ENCODE data around the gene PGAM5.

The PGAM5 gene

GRCh38 chr12:132718644-132719043, 8.0 kb downstream of the PGAM5 start:
- DNase-seq (ENCODE audit: low read depth), result no peak
- no peak overlapping the region for H3K4me3 ChIP-seq (ENCODE audit: low read depth, low read length)

- H3K4me3 ChIP-seq (ENCODE audit: low read depth, low read length), result no peak overlapping the region
- DNase-seq (ENCODE audit: low read depth), result no peak
Measured at GRCh38 chr12:132719141-132719953, 8.7 kb downstream of the PGAM5 start.

GRCh38 chr12:132719954-132720324, 9.3 kb downstream of the PGAM5 start:
- H3K4me3 ChIP-seq (ENCODE audit: low read depth, low read length), result no peak overlapping the region
- DNase-seq (ENCODE audit: low read depth), result no peak

- DNase-seq (ENCODE audit: low read depth), result no peak
- H3K4me3 ChIP-seq (ENCODE audit: low read depth, low read length), result no peak overlapping the region
Measured at GRCh38 chr12:132720606-132721345, 10.1 kb downstream of the PGAM5 start.

- H3K4me3 ChIP-seq (ENCODE audit: low read depth, low read length), result no peak overlapping the region
- DNase-seq (ENCODE audit: low read depth), result no peak
Measured at GRCh38 chr12:132723015-132723763, 12.5 kb downstream of the PGAM5 start.

GRCh38 chr12:132723764-132724140, 13.1 kb downstream of the PGAM5 start:
- DNase-seq (ENCODE audit: low read depth), result no peak
- H3K4me3 ChIP-seq (ENCODE audit: low read depth, low read length), result no peak overlapping the region

- peak; percentile 3 for DNase-seq (ENCODE audit: low read depth)
- no peak overlapping the region for H3K4me3 ChIP-seq (ENCODE audit: low read depth, low read length)
Measured at GRCh38 chr12:132724506-132725241, 14.0 kb downstream of the PGAM5 start.

GRCh38 chr12:132726386-132726785, 15.7 kb downstream of the PGAM5 start:
- DNase-seq (ENCODE audit: low read depth), result no peak
- no peak overlapping the region for H3K4me3 ChIP-seq (ENCODE audit: low read depth, low read length)

GRCh38 chr12:132727091-132727794, 16.6 kb downstream of the PGAM5 start:
- H3K4me3 ChIP-seq (ENCODE audit: low read depth, low read length), result no peak overlapping the region
- DNase-seq (ENCODE audit: low read depth), result no peak

GRCh38 chr12:132728502-132728901, 17.9 kb downstream of the PGAM5 start:
- no peak for DNase-seq (ENCODE audit: low read depth)
- no peak overlapping the region for H3K4me3 ChIP-seq (ENCODE audit: low read depth, low read length)

- no peak overlapping the region for H3K4me3 ChIP-seq (ENCODE audit: low read depth, low read length)
- DNase-seq (ENCODE audit: low read depth), result no peak
Measured at GRCh38 chr12:132729541-132730320, 19.1 kb downstream of the PGAM5 start.

GRCh38 chr12:132730353-132730752, 19.7 kb downstream of the PGAM5 start:
- no peak for DNase-seq (ENCODE audit: low read depth)

GRCh38 chr12:132731574-132731973, 20.9 kb downstream of the PGAM5 start:
- no peak overlapping the region for H3K4me3 ChIP-seq (ENCODE audit: low read depth, low read length)
- DNase-seq (ENCODE audit: low read depth), result no peak

More at GRCh38 chr12:132730353-132730752, 19.7 kb downstream of the PGAM5 start:
- no peak overlapping the region for H3K4me3 ChIP-seq (ENCODE audit: low read depth, low read length)

GRCh38 chr12:132734206-132734605, 23.6 kb downstream of the PGAM5 start:
- DNase-seq (ENCODE audit: low read depth), result no peak
- H3K4me3 ChIP-seq (ENCODE audit: low read depth, low read length), result no peak overlapping the region

GRCh38 chr12:132735496-132735895, 24.9 kb downstream of the PGAM5 start:
- DNase-seq (ENCODE audit: low read depth), result no peak
- H3K4me3 ChIP-seq (ENCODE audit: low read depth, low read length), result no peak overlapping the region

- H3K4me3 ChIP-seq (ENCODE audit: low read depth, low read length), result no peak overlapping the region
- DNase-seq (ENCODE audit: low read depth), result no peak
Measured at GRCh38 chr12:132736378-132736777, 25.7 kb downstream of the PGAM5 start.

- no peak overlapping the region for H3K4me3 ChIP-seq (ENCODE audit: low read depth, low read length)
- no peak for DNase-seq (ENCODE audit: low read depth)
Measured at GRCh38 chr12:132736913-132737312, 26.3 kb downstream of the PGAM5 start.

GRCh38 chr12:132739600-132740312, 29.1 kb downstream of the PGAM5 start:
- H3K4me3 ChIP-seq (ENCODE audit: low read depth, low read length), result no peak overlapping the region
- DNase-seq (ENCODE audit: low read depth), result no peak
